ENCODE data around the gene LEAP2. TPM values are rescaled to one million over a fixed set of nuclear protein-coding genes. Genes with fewer than 3 reads are reported as not detected.
"Not testable (repeated sequence)": the region's sequence is repeated elsewhere in the genome, so short reads cannot be mapped to it uniquely, and the experiment has no call there.

The LEAP2 gene
- total and polyA plus RNA-seq, 2 donors (not counting 1 experiment from before 2014, with no cell fraction given): 2.2 to 5.4 TPM

GRCh38 chr5:132854301-132854700 is 19.2 kb upstream of the LEAP2 start:
- POLR2A ChIA-PET: no interaction called here
- H3K4me3 ChIP-seq (ENCODE audit: control extremely low read depth in 1 of 5, extremely low read depth in 1 of 5, insufficient read depth in 1 of 5, low read depth in 2 of 5, low read length in 4 of 5): no peak overlapping the region
- H3K79me2 ChIP-seq (ENCODE audit: control insufficient read depth, insufficient read depth, low read length): no peaks in the 10 kb centered on the region
- intact Hi-C loops (cut with micrococcal nuclease): no loop called here
- peaks cover 0 to 4% (median 0%) of the 10 kb centered on the region in 4 experiments for H3K27me3 ChIP-seq (replicated peaks in 1 of 4; ENCODE audit: control extremely low read depth in 1 of 4, control insufficient read depth in 3 of 4, insufficient read depth in 4 of 4, low read length in 3 of 4)
- DNase-seq (no peak), ATAC-seq (ENCODE audit: low read depth) (no peak)
- H3K27ac Mint-ChIP-seq: no peak overlapping the region
- H3K9me3 ChIP-seq (ENCODE audit: control extremely low read depth in 1 of 3, control insufficient read depth in 2 of 3, insufficient read depth in 1 of 3, low read length in 2 of 3): no peaks in the 10 kb centered on the region
- H3K4me2 ChIP-seq (replicated peaks; ENCODE audit: low read depth, low read length, poor library complexity, severe bottlenecking): no peak overlapping the region
- H3K27ac ChIP-seq (ENCODE audit: low read length in 2 of 2): no peak overlapping the region
- no peaks in the 10 kb centered on the region for H3K9me3 Mint-ChIP-seq (ENCODE audit: insufficient read depth)
- no peaks in the 10 kb centered on the region for H4K20me1 ChIP-seq (ENCODE audit: control insufficient read depth, insufficient read depth, low read length, poor library complexity, severe bottlenecking)
- H2AFZ ChIP-seq (ENCODE audit: insufficient read depth, low read depth, low read length, poor library complexity, severe bottlenecking): no peak overlapping the region
- CTCF ChIA-PET: interaction anchor here (0.6 to 2.2 kb wide), 4 partner anchors 25 to 615 kb away, joined by 3 to 9 read pairs (median 3); no protein-coding TSS in a partner anchor
- H3K4me1 Mint-ChIP-seq: no peaks in the 10 kb centered on the region
- no peak for TF ChIP-seq CTCF (IDR thresholded peaks at IDR 0.05)
- no peak for TF ChIP-seq EZH2 (IDR thresholded peaks at IDR 0.05; ENCODE audit: borderline replicate concordance, insufficient read depth, low read depth, low read length, poor library complexity, severe bottlenecking)
- H3K27me3 Mint-ChIP-seq: peaks cover 17% of the 10 kb centered on the region
- no peaks in the 10 kb centered on the region for H3K4me1 ChIP-seq (ENCODE audit: control insufficient read depth in 2 of 2, insufficient read depth in 2 of 2, low read length in 2 of 2)
- H3K4me3 Mint-ChIP-seq: no peak overlapping the region
- WGBS (ENCODE audit: insufficient coverage): 83% methylated on average over 1 of the region's 3 CpGs
- H3K9ac ChIP-seq (ENCODE audit: low read length): no peak overlapping the region
- no peaks in the 10 kb centered on the region for H3K36me3 ChIP-seq (replicated peaks in 1 of 2; ENCODE audit: control extremely low read depth in 1 of 2, control insufficient read depth in 1 of 2, extremely low read depth in 1 of 2, insufficient read depth in 2 of 2, low read length in 1 of 2)

DNA sequence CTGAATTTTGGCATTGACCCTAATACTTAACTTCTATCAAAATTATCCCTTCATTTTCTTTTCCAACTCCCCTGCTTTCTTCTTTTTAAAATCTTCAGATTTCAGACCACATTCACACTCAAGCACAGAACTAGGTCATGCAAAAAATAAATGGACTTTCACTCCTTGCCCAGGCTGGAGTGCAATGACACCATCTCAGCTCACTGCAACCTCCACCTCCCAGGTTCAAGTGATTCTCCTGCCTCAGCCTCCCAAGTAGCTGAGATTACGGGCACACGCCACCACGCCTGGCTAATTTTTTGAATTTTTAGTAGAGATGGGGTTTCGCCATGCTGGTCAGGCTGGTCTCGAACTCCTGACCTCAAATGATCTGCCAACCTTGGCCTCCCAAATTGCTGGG is 18.5 kb upstream of the LEAP2 start:
- peaks cover 17% of the 10 kb centered on the region for H3K27me3 Mint-ChIP-seq
- H3K9ac ChIP-seq (ENCODE audit: low read length); H3K27ac Mint-ChIP-seq; H2AFZ ChIP-seq (ENCODE audit: insufficient read depth, low read depth, low read length, poor library complexity, severe bottlenecking); POLR2A ChIA-PET; H3K4me1 Mint-ChIP-seq; H3K9me3 ChIP-seq (ENCODE audit: control extremely low read depth in 1 of 3, control insufficient read depth in 2 of 3, insufficient read depth in 1 of 3, low read length in 2 of 3); H3K79me2 ChIP-seq (ENCODE audit: control insufficient read depth, insufficient read depth, low read length); H3K36me3 ChIP-seq (replicated peaks in 1 of 2; ENCODE audit: control extremely low read depth in 1 of 2, control insufficient read depth in 1 of 2, extremely low read depth in 1 of 2, insufficient read depth in 2 of 2, low read length in 1 of 2); H3K27me3 ChIP-seq (replicated peaks in 1 of 4; ENCODE audit: control extremely low read depth in 1 of 4, control insufficient read depth in 3 of 4, insufficient read depth in 4 of 4, low read length in 3 of 4); DNase-seq; intact Hi-C loops (cut with micrococcal nuclease); H3K4me3 Mint-ChIP-seq; H3K4me3 ChIP-seq (ENCODE audit: control extremely low read depth in 1 of 5, extremely low read depth in 1 of 5, insufficient read depth in 1 of 5, low read depth in 2 of 5, low read length in 4 of 5); ATAC-seq (ENCODE audit: low read depth); H3K27ac ChIP-seq (ENCODE audit: low read length in 2 of 2); H3K4me1 ChIP-seq (ENCODE audit: control insufficient read depth in 2 of 2, insufficient read depth in 2 of 2, low read length in 2 of 2); H3K9me3 Mint-ChIP-seq (ENCODE audit: insufficient read depth); H3K4me2 ChIP-seq (replicated peaks; ENCODE audit: low read depth, low read length, poor library complexity, severe bottlenecking); H4K20me1 ChIP-seq (ENCODE audit: control insufficient read depth, insufficient read depth, low read length, poor library complexity, severe bottlenecking): not testable (repeated sequence)
- 96% methylated on average over 5 of the region's 5 CpGs for WGBS (ENCODE audit: insufficient coverage)
- CTCF ChIA-PET: interaction anchor here (2.2 kb wide), 1 partner anchor 26 kb away, joined by 9 read pairs; no protein-coding TSS in a partner anchor
